Measurements from ENCODE around the gene PTGDR.
A peak's percentile ranks its signal among the peaks of the same experiment; 100 is the strongest.

Gene PTGDR

GRCh38 chr14:52263190-52263589 lies 4.3 kb upstream of the PTGDR start:
- no peak for DNase-seq (ENCODE audit: low read depth, low spot score)

GRCh38 chr14:52265253-52265652 lies 2.2 kb upstream of the PTGDR start:
- no peak for DNase-seq (ENCODE audit: low read depth, low spot score)

GRCh38 chr14:52266179-52266578 lies 1.3 kb upstream of the PTGDR start:
- DNase-seq (ENCODE audit: low read depth, low spot score), result no peak

GRCh38 chr14:52266782-52267181 lies 716 bp upstream of the PTGDR start:
- DNase-seq (ENCODE audit: low read depth, low spot score), result no peak

- peak; percentile 52 for DNase-seq (ENCODE audit: low read depth, low spot score)
These were observed 972 bp downstream of the PTGDR start for GRCh38 chr14:52268279-52269061.

GRCh38 chr14:52269100-52269499 lies 1.6 kb downstream of the PTGDR start:
- no peak for DNase-seq (ENCODE audit: low read depth, low spot score)

GRCh38 chr14:52269982-52270381 lies 2.5 kb downstream of the PTGDR start:
- no peak for DNase-seq (ENCODE audit: low read depth, low spot score)

- DNase-seq (ENCODE audit: low read depth, low spot score), result no peak
These were observed 4.0 kb downstream of the PTGDR start for GRCh38 chr14:52271538-52271937.

GRCh38 chr14:52272375-52272774 lies 4.9 kb downstream of the PTGDR start:
- DNase-seq (ENCODE audit: low read depth, low spot score), result peak; percentile 17

- no peak for DNase-seq (ENCODE audit: low read depth, low spot score)
These were observed 7.9 kb downstream of the PTGDR start for GRCh38 chr14:52275372-52275771.

- no peak for DNase-seq (ENCODE audit: low read depth, low spot score)
These were observed 10.1 kb downstream of the PTGDR start for GRCh38 chr14:52277552-52277951.

- DNase-seq (ENCODE audit: low read depth, low spot score), result no peak
These were observed 11.9 kb downstream of the PTGDR start for GRCh38 chr14:52279408-52279807.

GRCh38 chr14:52283099-52283498 lies 15.6 kb downstream of the PTGDR start:
- no peak for DNase-seq (ENCODE audit: low read depth, low spot score)

GRCh38 chr14:52286661-52287649 lies 19.5 kb downstream of the PTGDR start:
- DNase-seq (ENCODE audit: low read depth, low spot score), result no peak

GRCh38 chr14:52296378-52296777 lies 28.9 kb downstream of the PTGDR start:
- no peak for DNase-seq (ENCODE audit: low read depth, low spot score)

- no peak for DNase-seq (ENCODE audit: low read depth, low spot score)
These were observed 31.3 kb downstream of the PTGDR start for GRCh38 chr14:52298795-52299194.

- peak; percentile 6 for DNase-seq (ENCODE audit: low read depth, low spot score)
These were observed 32.3 kb downstream of the PTGDR start for GRCh38 chr14:52299692-52300278.

- DNase-seq (ENCODE audit: low read depth, low spot score), result no peak
These were observed 35.7 kb downstream of the PTGDR start for GRCh38 chr14:52303236-52303635.

- DNase-seq (ENCODE audit: low read depth, low spot score), result no peak
These were observed 36.9 kb downstream of the PTGDR start for GRCh38 chr14:52304248-52304904.

GRCh38 chr14:52305014-52305413 lies 37.5 kb downstream of the PTGDR start:
- no peak for DNase-seq (ENCODE audit: low read depth, low spot score)

- no peak for DNase-seq (ENCODE audit: low read depth, low spot score)
These were observed 39.9 kb downstream of the PTGDR start for GRCh38 chr14:52307376-52307775.

- DNase-seq (ENCODE audit: low read depth, low spot score), result no peak
These were observed 40.4 kb downstream of the PTGDR start for GRCh38 chr14:52307905-52308304.

Measured in ELF-1 (cell line).